Endothelial cell (in vitro differentiated cells): ENCODE results near the gene DTNA. TPM values are rescaled to one million over a fixed set of nuclear protein-coding genes. Genes with fewer than 3 reads are reported as not detected.

Experiments
- DNase-seq: peaks from one replicate; pipeline ENCODE4 v3.0.0; 2021; ENCODE audit warnings: low spot score
- H3K27ac Mint-ChIP-seq: one replicate; pipeline ENCODE4 v1.8.0; 2021; ENCODE audit warnings: mixed read lengths, inconsistent platforms; ENCODE audit not compliant: unreplicated experiment
- H3K27me3 Mint-ChIP-seq: one replicate; pipeline ENCODE4 v1.8.0; 2021; ENCODE audit warnings: mild to moderate bottlenecking, moderate library complexity, mixed read lengths, inconsistent platforms; ENCODE audit not compliant: unreplicated experiment
- H3K36me3 Mint-ChIP-seq: one replicate; pipeline ENCODE4 v1.8.0; 2021; ENCODE audit warnings: mild to moderate bottlenecking, low read depth, mixed read lengths, inconsistent platforms; ENCODE audit not compliant: unreplicated experiment
- H3K4me1 Mint-ChIP-seq: one replicate; pipeline ENCODE4 v1.8.0; 2021; ENCODE audit warnings: mild to moderate bottlenecking, mixed read lengths, inconsistent platforms; ENCODE audit not compliant: unreplicated experiment
- H3K4me3 Mint-ChIP-seq: one replicate; pipeline ENCODE4 v1.8.0; 2021; ENCODE audit warnings: mild to moderate bottlenecking, mixed read lengths, inconsistent platforms; ENCODE audit not compliant: unreplicated experiment
- H3K9me3 Mint-ChIP-seq: one replicate; pipeline ENCODE4 v1.8.0; 2021; ENCODE audit warnings: mixed read lengths, inconsistent platforms; ENCODE audit not compliant: unreplicated experiment
- total RNA-seq: library from RNA; stranded (reverse); fragmentation: NEBNext Ultra II Directional; extraction: Animal tissue kit (Norgen Biotek cat#: 25700); gene quantifications from one replicate; pipeline ENCODE4 v1.2.1, GENCODE V29; 2021; ENCODE audit not compliant: unreplicated experiment
- TF ChIP-seq, protein P1 (sequence below): fragments of 200-600 bp; sonication (generic); IDR thresholded peaks from one replicate; pipeline ENCODE4 v1.5.0; 2021; ENCODE audit warnings: antibody characterized with exemption; ENCODE audit not compliant: unreplicated experiment

Gene DTNA
- total RNA-seq, 1 donor from 2014 or later: 17.9 TPM

DNA sequence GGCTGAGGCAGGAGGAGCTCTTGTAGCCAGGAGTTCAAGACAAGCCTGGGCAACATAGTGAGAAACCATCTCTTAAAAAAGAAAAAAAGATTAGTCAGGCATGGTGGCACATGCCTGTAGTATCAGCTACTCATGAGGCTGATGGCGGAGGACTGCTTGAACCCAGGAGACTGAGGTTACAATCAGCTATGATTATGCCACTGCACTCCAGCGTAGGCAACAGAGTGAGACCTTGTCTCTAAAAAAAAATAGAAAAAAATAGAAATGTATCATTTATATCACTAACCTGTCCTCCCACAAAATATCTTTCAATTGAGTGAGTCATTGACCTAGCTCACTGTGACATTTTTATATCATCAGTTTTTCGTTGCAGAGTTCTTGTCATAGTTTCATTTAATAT, 152.5 kb downstream of the DTNA start:
- no peaks in the 10 kb centered on the region for H3K9me3 Mint-ChIP-seq
- no peaks in the 10 kb centered on the region for H3K4me1 Mint-ChIP-seq

DNA sequence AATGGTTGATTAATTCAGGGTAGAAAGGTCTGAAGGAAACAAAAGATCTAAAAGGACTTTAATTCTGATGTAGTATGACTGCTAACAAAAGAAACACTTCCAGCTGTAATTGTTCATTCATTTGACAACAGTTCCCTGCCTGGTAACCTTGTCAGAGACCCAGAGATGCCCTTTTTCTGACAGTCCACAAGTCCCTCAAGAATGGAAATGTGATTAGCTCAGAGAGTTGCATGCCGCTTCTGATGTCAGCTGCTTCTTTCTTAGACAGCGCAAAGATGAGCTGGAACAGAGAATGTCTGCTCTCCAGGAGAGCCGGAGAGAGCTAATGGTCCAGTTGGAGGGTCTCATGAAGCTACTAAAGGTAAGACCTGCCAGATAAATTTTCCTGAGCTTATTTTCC, 153.6 kb downstream of the DTNA start:
- Mint-ChIP-seq H3K4me1 (no peaks in the 10 kb centered on the region), H3K27me3 (no peaks in the 10 kb centered on the region)

More for the DNA sequence above, 152.5 kb downstream of the DTNA start:
- no peak overlapping the region for H3K4me3 Mint-ChIP-seq
- TF ChIP-seq, protein P1, sequence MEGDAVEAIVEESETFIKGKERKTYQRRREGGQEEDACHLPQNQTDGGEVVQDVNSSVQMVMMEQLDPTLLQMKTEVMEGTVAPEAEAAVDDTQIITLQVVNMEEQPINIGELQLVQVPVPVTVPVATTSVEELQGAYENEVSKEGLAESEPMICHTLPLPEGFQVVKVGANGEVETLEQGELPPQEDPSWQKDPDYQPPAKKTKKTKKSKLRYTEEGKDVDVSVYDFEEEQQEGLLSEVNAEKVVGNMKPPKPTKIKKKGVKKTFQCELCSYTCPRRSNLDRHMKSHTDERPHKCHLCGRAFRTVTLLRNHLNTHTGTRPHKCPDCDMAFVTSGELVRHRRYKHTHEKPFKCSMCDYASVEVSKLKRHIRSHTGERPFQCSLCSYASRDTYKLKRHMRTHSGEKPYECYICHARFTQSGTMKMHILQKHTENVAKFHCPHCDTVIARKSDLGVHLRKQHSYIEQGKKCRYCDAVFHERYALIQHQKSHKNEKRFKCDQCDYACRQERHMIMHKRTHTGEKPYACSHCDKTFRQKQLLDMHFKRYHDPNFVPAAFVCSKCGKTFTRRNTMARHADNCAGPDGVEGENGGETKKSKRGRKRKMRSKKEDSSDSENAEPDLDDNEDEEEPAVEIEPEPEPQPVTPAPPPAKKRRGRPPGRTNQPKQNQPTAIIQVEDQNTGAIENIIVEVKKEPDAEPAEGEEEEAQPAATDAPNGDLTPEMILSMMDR: no peak
- no peak for DNase-seq
- H3K36me3 Mint-ChIP-seq: no peaks in the 10 kb centered on the region
- H3K27ac Mint-ChIP-seq: no peak overlapping the region
- H3K27me3 Mint-ChIP-seq: no peaks in the 10 kb centered on the region

DNA sequence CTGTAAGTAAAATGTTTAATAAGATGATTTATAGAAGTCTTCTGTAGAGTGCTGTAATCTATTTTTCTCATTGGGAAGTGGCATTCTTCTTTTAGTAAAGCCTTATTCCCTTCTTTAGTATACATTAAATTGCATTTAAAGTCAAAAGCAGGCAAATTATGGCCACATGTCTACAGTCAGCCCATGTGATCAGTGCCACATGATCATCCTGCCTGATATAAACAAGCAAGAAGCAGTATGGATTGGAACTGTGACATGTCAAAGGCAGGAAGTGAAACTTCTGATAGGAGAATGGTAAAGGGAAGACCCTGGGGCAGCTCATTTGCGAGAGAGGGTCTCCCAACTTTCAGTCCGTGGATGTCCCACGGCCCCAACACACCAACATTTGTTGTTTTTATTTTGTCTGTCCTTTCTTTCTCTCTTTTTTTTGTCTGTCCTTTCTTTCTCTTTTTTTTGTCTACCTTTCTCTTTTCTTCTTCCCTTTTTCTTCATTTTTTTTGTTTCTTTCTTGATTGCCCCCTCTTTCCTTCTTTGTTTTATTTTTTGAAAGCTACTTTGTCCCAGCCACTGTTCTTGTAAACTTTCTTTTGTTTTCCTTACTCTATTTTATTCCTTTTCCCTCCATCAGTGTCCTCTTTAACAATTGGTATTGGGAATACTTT, 154.9 kb downstream of the DTNA start:
- H3K27ac Mint-ChIP-seq: no peak overlapping the region
- H3K9me3 Mint-ChIP-seq: no peaks in the 10 kb centered on the region
- no peak overlapping the region for H3K4me3 Mint-ChIP-seq
- H3K36me3 Mint-ChIP-seq: no peaks in the 10 kb centered on the region
- H3K27me3 Mint-ChIP-seq: no peaks in the 10 kb centered on the region
- no peak for DNase-seq
- TF ChIP-seq, protein P1: no peak
- H3K4me1 Mint-ChIP-seq: no peaks in the 10 kb centered on the region

More for the DNA sequence above, 153.6 kb downstream of the DTNA start:
- no peaks in the 10 kb centered on the region for H3K9me3 Mint-ChIP-seq
- H3K4me3 Mint-ChIP-seq: no peak overlapping the region
- no peaks in the 10 kb centered on the region for H3K36me3 Mint-ChIP-seq
- DNase-seq: no peak
- TF ChIP-seq, protein P1: no peak
- H3K27ac Mint-ChIP-seq: no peak overlapping the region

DNA sequence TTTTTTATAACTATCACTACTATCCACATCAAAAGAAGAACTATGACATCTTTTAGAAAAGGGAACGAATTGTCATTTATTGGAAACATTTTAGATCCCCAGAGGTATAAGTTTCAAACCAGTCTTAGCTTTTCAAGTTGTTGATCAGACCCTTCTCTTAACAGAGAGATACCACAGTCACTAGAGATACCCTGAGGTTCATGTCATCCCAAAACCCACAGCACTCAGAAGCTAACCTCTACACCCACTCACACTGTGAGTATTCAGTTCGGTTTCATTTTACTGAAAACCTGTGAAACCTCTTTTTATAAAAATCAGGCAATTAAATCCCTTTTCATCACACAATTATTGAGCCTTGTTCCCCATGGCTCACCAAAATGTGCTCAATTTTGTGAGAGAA, 156.2 kb downstream of the DTNA start:
- no peaks in the 10 kb centered on the region for H3K27me3 Mint-ChIP-seq
- H3K4me3 Mint-ChIP-seq: no peak overlapping the region
- no peaks in the 10 kb centered on the region for H3K36me3 Mint-ChIP-seq
- H3K9me3 Mint-ChIP-seq: no peaks in the 10 kb centered on the region
- no peaks in the 10 kb centered on the region for H3K4me1 Mint-ChIP-seq
- TF ChIP-seq, protein P1: no peak
- no peak overlapping the region for H3K27ac Mint-ChIP-seq
- no peak for DNase-seq

DNA sequence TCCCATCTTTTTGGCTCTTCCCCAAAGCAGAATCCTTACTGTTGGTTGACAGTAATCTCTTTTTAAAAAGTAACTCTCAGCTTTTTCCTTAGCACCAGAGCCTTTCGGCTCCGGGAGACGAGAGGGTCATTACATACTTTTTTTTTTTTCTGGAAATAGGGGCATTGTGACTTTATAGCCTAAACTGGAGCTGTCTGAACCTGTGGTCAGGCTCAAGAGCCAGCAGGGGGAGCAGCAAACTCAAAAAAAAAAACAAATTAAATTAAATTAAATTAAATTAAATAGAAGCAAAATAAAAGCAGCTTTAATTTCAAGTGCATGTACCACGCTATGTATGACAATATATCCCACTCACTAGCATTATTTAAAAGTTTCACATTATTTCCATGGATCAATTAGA, 156.6 kb downstream of the DTNA start:
- DNase-seq: no peak
- TF ChIP-seq, protein P1: peak; percentile 60
- Mint-ChIP-seq H3K36me3 (no peaks in the 10 kb centered on the region), H3K27ac (no peak overlapping the region), H3K27me3 (no peaks in the 10 kb centered on the region), H3K4me1 (no peaks in the 10 kb centered on the region), H3K4me3 (no peak overlapping the region), H3K9me3 (no peaks in the 10 kb centered on the region)
